Measurements from ENCODE around the gene RADIL. TPM values are rescaled to one million over a fixed set of nuclear protein-coding genes. Genes with fewer than 3 reads are reported as not detected.

Gene RADIL
- total and polyA plus RNA-seq, 9 of the 15 experiments (the other 6 are each of a cell fraction or from before 2014, with no cell fraction given) = 0.06 to 8.1 (median 1.9) TPM; not detected in 1

- Histone ChIP-seq H3K4me1 (replicated peaks in 1 of 2; ENCODE audit: control insufficient read depth in 2 of 2, insufficient read depth in 2 of 2, low read length in 2 of 2) (peaks cover 0 to 6% of the 10 kb centered on the region in 2 experiments; a peak in 1 of 5 replicates), H3K79me2 (ENCODE audit: control insufficient read depth, insufficient read depth, low read length) (no peaks in the 10 kb centered on the region), H3K27ac (ENCODE audit: extremely low read depth, low read depth, low read length) (no peak overlapping the region), H4K20me1 (replicated peaks; ENCODE audit: control insufficient read depth, insufficient read depth, low read length) (no peaks in the 10 kb centered on the region), H3K9ac (ENCODE audit: insufficient read depth in 1 of 2, low read depth in 2 of 2, low read length in 2 of 2) (no peak overlapping the region), H3K4me3 (no peak overlapping the region), H3K9me1 (ENCODE audit: control insufficient read depth, insufficient read depth, low read length) (no peaks in the 10 kb centered on the region), H3K9me3 (replicated peaks; ENCODE audit: control insufficient read depth, insufficient read depth, low read depth, low read length) (no peaks in the 10 kb centered on the region), H3K36me3 (ENCODE audit: control insufficient read depth, insufficient read depth, low read length) (no peaks in the 10 kb centered on the region), H3K4me2 (ENCODE audit: insufficient read depth, low read length) (no peak overlapping the region), H3K27me3 (ENCODE audit: control insufficient read depth in 2 of 2, insufficient read depth in 2 of 2, low read length in 2 of 2) (no peaks in the 10 kb centered on the region), H2AFZ (ENCODE audit: low read depth, low read length) (no peak overlapping the region)
- in situ Hi-C loops (cut with MboI) = no loop called here
- no peak for ATAC-seq
- intact Hi-C loops (cut with micrococcal nuclease) = no loop called here
- no peak for TF ChIP-seq ETV5 (CRISPR knock-in tag; IDR thresholded peaks at IDR 0.05; ENCODE audit: low read depth)
- DNase-seq (ENCODE audit: extremely low read depth in 1 of 4, low spot score in 3 of 4) = no peak
- WGBS (ENCODE audit: insufficient coverage, low coverage, missing lambda C conversion rate) = 41% methylated on average over 6 of the region's 6 CpGs
- ChIA-PET POLR2A (no interaction called here), CTCF (ENCODE audit: low intra/inter-chr PET ratio) (no interaction called here)
- FAIRE-seq = no peak
- no TSS peak for BruUV-seq (replicated peaks)
Measured at GRCh38 chr7:4854916-4855315, 28.6 kb downstream of the RADIL start.

GRCh38 chr7:4851459-4852422, 31.8 kb downstream of the RADIL start:
- ATAC-seq (peak; percentile 75), DNase-seq (ENCODE audit: extremely low read depth in 1 of 4, low spot score in 3 of 4) (peak in 2 of 4 experiments; percentile 30 to 44), FAIRE-seq (no peak)
- H3K27me3 ChIP-seq (ENCODE audit: control insufficient read depth in 2 of 2, insufficient read depth in 2 of 2, low read length in 2 of 2) = no peaks in the 10 kb centered on the region
- in situ Hi-C loops (cut with MboI) = no loop called here
- intact Hi-C loops (cut with micrococcal nuclease) = no loop called here
- POLR2A ChIA-PET = interaction anchor here (0.6 to 1.1 kb wide), 2 partner anchors 75 to 229 kb away, joined by 3 read pairs; no protein-coding TSS in a partner anchor
- H3K9me1 ChIP-seq (ENCODE audit: control insufficient read depth, insufficient read depth, low read length) = no peaks in the 10 kb centered on the region
- H3K4me1 ChIP-seq (replicated peaks in 1 of 2; ENCODE audit: control insufficient read depth in 2 of 2, insufficient read depth in 2 of 2, low read length in 2 of 2) = peaks cover 0 to 6% of the 10 kb centered on the region in 2 experiments; a peak in 1 of 5 replicates
- H3K4me3 ChIP-seq = no peak overlapping the region
- 59% methylated on average over 6 of the region's 6 CpGs for WGBS (ENCODE audit: insufficient coverage, low coverage, missing lambda C conversion rate)
- no peaks in the 10 kb centered on the region for H4K20me1 ChIP-seq (replicated peaks; ENCODE audit: control insufficient read depth, insufficient read depth, low read length)
- no peaks in the 10 kb centered on the region for H3K36me3 ChIP-seq (ENCODE audit: control insufficient read depth, insufficient read depth, low read length)
- no peaks in the 10 kb centered on the region for H3K9me3 ChIP-seq (replicated peaks; ENCODE audit: control insufficient read depth, insufficient read depth, low read depth, low read length)
- H3K4me2 ChIP-seq (ENCODE audit: insufficient read depth, low read length) = no peak overlapping the region
- no peak overlapping the region for H3K27ac ChIP-seq (ENCODE audit: extremely low read depth, low read depth, low read length)
- CTCF ChIA-PET (ENCODE audit: low intra/inter-chr PET ratio) = no interaction called here
- no peak overlapping the region; the same call in 1 of the 2 replicates for H2AFZ ChIP-seq (ENCODE audit: low read depth, low read length)
- H3K9ac ChIP-seq (ENCODE audit: insufficient read depth in 1 of 2, low read depth in 2 of 2, low read length in 2 of 2) = no peak overlapping the region
- no peaks in the 10 kb centered on the region for H3K79me2 ChIP-seq (ENCODE audit: control insufficient read depth, insufficient read depth, low read length)
- BruUV-seq (replicated peaks) = no TSS peak
- TF ChIP-seq ZNF584 (CRISPR knock-in tag; IDR thresholded peaks at IDR 0.05; ENCODE audit: low read depth) (0 out of 2 replicates have a peak, but pooled peaks have one; percentile 58), EHMT2 (IDR thresholded peaks at IDR 0.05) (0 out of 2 replicates have a peak, but pooled peaks have one; percentile 8), PKNOX1 (IDR thresholded peaks at IDR 0.05) (peak; percentile 42), SMARCA4 (IDR thresholded peaks at IDR 0.05) (0 out of 2 replicates have a peak, but pooled peaks have one; percentile 16), FOSL1 (tag; conservative IDR thresholded peaks at IDR 0.05) (peak; percentile 35; the same call in 1 of the 2 replicates), JUN (IDR thresholded peaks at IDR 0.05; ENCODE audit: borderline replicate concordance, low read depth, low read length) (0 out of 2 replicates have a peak, but pooled peaks have one; percentile 10), JUN (CRISPR knock-in tag; IDR thresholded peaks at IDR 0.05; ENCODE audit: borderline replicate concordance) (no peak)
- TF ChIP-seq, protein P1, sequence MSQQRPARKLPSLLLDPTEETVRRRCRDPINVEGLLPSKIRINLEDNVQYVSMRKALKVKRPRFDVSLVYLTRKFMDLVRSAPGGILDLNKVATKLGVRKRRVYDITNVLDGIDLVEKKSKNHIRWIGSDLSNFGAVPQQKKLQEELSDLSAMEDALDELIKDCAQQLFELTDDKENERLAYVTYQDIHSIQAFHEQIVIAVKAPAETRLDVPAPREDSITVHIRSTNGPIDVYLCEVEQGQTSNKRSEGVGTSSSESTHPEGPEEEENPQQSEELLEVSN (IDR thresholded peaks at IDR 0.05; ENCODE audit: borderline replicate concordance in 1 of 2, extremely low read depth in 1 of 2, insufficient read depth in 1 of 2, insufficient read length in 1 of 2, low read depth in 1 of 2, low read length in 1 of 2, poor library complexity in 1 of 2, severe bottlenecking in 1 of 2) = no peak
